Peyer's patch (tissue), 4 donors: ENCODE data around the gene TRUB2.

ENCODE experiments used
- POLR2A ChIP-seq, 2 donors: fragments of 450-650 bp; IDR thresholded peaks; one replicate each; pipeline ENCODE4 v1.5.1; 2017; ENCODE audit warnings: antibody characterized with exemption in 2 of 2, mild to moderate bottlenecking in 2 of 2, moderate library complexity in 2 of 2
- TF ChIP-seq, protein P1 (sequence below), 6 experiments: fragments of 450-650 bp in 4 of 6; fragments of 200-600 bp in 2 of 6; sonication (generic) in 1 of 6; IDR thresholded peaks; one replicate each; pipeline ENCODE4 v1.5.1; 2017 to 2019; ENCODE audit warnings: antibody characterized with exemption in 6 of 6, mild to moderate bottlenecking in 3 of 6, moderate library complexity in 1 of 6

DNA sequence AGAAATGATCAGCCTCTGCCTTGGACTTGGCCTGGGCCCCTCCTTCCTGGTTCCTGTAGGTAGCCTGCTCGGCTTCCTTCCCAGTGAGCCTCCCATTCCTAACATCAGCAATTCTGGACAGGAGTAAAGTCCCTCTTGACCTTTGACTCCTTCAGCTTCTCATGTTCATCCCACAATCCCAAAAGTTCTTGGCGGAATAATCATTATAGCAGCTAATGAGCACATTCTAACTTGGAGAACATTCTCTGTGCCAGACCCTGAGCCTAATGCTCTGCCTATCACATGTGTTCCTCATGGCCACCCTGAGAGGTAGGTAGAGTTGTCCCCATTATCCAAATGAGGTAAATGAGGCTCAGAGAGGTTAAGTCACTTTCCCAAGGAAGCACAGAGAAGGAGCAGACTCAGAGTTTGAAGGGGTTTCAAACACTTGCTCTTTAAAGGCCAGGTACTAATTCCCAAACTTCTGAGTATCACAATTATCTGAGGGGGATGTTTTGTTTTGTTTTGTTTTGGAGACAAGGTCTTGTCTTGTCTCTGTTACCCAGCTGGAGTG, 24.9 kb downstream of the TRUB2 start:
- TF ChIP-seq, protein P1, sequence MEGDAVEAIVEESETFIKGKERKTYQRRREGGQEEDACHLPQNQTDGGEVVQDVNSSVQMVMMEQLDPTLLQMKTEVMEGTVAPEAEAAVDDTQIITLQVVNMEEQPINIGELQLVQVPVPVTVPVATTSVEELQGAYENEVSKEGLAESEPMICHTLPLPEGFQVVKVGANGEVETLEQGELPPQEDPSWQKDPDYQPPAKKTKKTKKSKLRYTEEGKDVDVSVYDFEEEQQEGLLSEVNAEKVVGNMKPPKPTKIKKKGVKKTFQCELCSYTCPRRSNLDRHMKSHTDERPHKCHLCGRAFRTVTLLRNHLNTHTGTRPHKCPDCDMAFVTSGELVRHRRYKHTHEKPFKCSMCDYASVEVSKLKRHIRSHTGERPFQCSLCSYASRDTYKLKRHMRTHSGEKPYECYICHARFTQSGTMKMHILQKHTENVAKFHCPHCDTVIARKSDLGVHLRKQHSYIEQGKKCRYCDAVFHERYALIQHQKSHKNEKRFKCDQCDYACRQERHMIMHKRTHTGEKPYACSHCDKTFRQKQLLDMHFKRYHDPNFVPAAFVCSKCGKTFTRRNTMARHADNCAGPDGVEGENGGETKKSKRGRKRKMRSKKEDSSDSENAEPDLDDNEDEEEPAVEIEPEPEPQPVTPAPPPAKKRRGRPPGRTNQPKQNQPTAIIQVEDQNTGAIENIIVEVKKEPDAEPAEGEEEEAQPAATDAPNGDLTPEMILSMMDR (IDR thresholded peaks at IDR 0.05): no peak
- no peak for TF ChIP-seq POLR2A (IDR thresholded peaks at IDR 0.05)
